Activated T-helper 2 cell treated with anti-CD3 and anti-CD28 coated beads, Interferon-gamma antibody, Interleukin-2, Interleukin-4, amounts not matched to agents 10 μg/mL and 5 μg/mL and 100 μg/mL, durations not matched to agents 14 hours and 24 hours and 36 hours (primary cell): ENCODE data around the gene CELF4. TPM values are rescaled to one million over a fixed set of nuclear protein-coding genes. Genes with fewer than 3 reads are reported as not detected.

Experiments used
- DNase-seq: peaks from one replicate; pipeline ENCODE4 v3.0.0; 2021; ENCODE audit warnings: low spot score
- H3K27ac Mint-ChIP-seq: one replicate; pipeline ENCODE4 v1.8.0; 2021; ENCODE audit warnings: mixed read lengths
- H3K27me3 Mint-ChIP-seq: one replicate; pipeline ENCODE4 v1.8.0; 2021; ENCODE audit warnings: low read depth, mixed read lengths
- H3K36me3 Mint-ChIP-seq: one replicate; pipeline ENCODE4 v1.8.0; 2021; ENCODE audit warnings: low read depth, mixed read lengths
- H3K4me1 Mint-ChIP-seq: one replicate; pipeline ENCODE4 v1.8.0; 2021; ENCODE audit warnings: low read depth, mixed read lengths
- H3K4me3 Mint-ChIP-seq: one replicate; pipeline ENCODE4 v1.8.0; 2021; ENCODE audit warnings: low read depth, mild to moderate bottlenecking, moderate library complexity, mixed read lengths
- H3K9me3 Mint-ChIP-seq: one replicate; pipeline ENCODE4 v1.8.0; 2021; ENCODE audit warnings: mixed read lengths
- intact Hi-C: fragments of 100-400 bp; cut with micrococcal nuclease; formaldehyde crosslinking; loops from one replicate; pipeline ENCODE4 v1.15.1; 2023
- total RNA-seq: library from RNA; stranded (reverse); gene quantifications from 2 replicates; pipeline ENCODE4 v1.2.3, GENCODE V29; 2022

The CELF4 gene
- total RNA-seq, 1 donor from 2014 or later: not detected

- Mint-ChIP-seq H3K4me1 (no peaks in the 10 kb centered on the region), H3K4me3 (no peak overlapping the region), H3K36me3 (no peaks in the 10 kb centered on the region), H3K27ac (no peak overlapping the region), H3K9me3 (no peaks in the 10 kb centered on the region), H3K27me3 (no peaks in the 10 kb centered on the region)
- DNase-seq: no peak
- intact Hi-C loops: no loop called here
Observed at GRCh38 chr18:37316468-37316867, 249.1 kb downstream of the CELF4 start.

- no peaks in the 10 kb centered on the region for H3K27me3 Mint-ChIP-seq
- no peak overlapping the region for H3K27ac Mint-ChIP-seq
- no peaks in the 10 kb centered on the region for H3K9me3 Mint-ChIP-seq
- H3K4me3 Mint-ChIP-seq: no peak overlapping the region
- no peak for DNase-seq
- intact Hi-C loops: no loop called here
- no peaks in the 10 kb centered on the region for H3K4me1 Mint-ChIP-seq
- no peaks in the 10 kb centered on the region for H3K36me3 Mint-ChIP-seq
Observed at GRCh38 chr18:37315935-37316334, 249.7 kb downstream of the CELF4 start.

- H3K4me1 Mint-ChIP-seq: no peaks in the 10 kb centered on the region
- H3K27ac Mint-ChIP-seq: no peak overlapping the region
- no peaks in the 10 kb centered on the region for H3K36me3 Mint-ChIP-seq
- no peaks in the 10 kb centered on the region for H3K9me3 Mint-ChIP-seq
- intact Hi-C loops: no loop called here
- H3K4me3 Mint-ChIP-seq: no peak overlapping the region
- H3K27me3 Mint-ChIP-seq: no peaks in the 10 kb centered on the region
- no peak for DNase-seq
Observed at GRCh38 chr18:37314534-37314933, 251.1 kb downstream of the CELF4 start.

GRCh38 chr18:37313624-37314023 is 252.0 kb downstream of the CELF4 start:
- DNase-seq: no peak
- intact Hi-C loops: no loop called here

GRCh38 chr18:37309861-37310260 is 255.7 kb downstream of the CELF4 start:
- no peak overlapping the region for H3K4me3 Mint-ChIP-seq
- no peaks in the 10 kb centered on the region for H3K9me3 Mint-ChIP-seq
- no peak overlapping the region for H3K27ac Mint-ChIP-seq
- H3K27me3 Mint-ChIP-seq: no peaks in the 10 kb centered on the region
- no peak for DNase-seq
- no peaks in the 10 kb centered on the region for H3K36me3 Mint-ChIP-seq
- intact Hi-C loops: no loop called here
- no peaks in the 10 kb centered on the region for H3K4me1 Mint-ChIP-seq

More at GRCh38 chr18:37313624-37314023, 252.0 kb downstream of the CELF4 start:
- H3K27ac Mint-ChIP-seq: no peak overlapping the region
- no peaks in the 10 kb centered on the region for H3K27me3 Mint-ChIP-seq
- H3K36me3 Mint-ChIP-seq: no peaks in the 10 kb centered on the region
- H3K4me3 Mint-ChIP-seq: no peak overlapping the region
- no peaks in the 10 kb centered on the region for H3K9me3 Mint-ChIP-seq
- H3K4me1 Mint-ChIP-seq: no peaks in the 10 kb centered on the region

- intact Hi-C loops: no loop called here
- H3K36me3 Mint-ChIP-seq: no peaks in the 10 kb centered on the region
- no peak overlapping the region for H3K27ac Mint-ChIP-seq
- H3K4me3 Mint-ChIP-seq: no peak overlapping the region
- H3K9me3 Mint-ChIP-seq: no peaks in the 10 kb centered on the region
- H3K4me1 Mint-ChIP-seq: no peaks in the 10 kb centered on the region
- H3K27me3 Mint-ChIP-seq: no peaks in the 10 kb centered on the region
- no peak for DNase-seq
Observed at GRCh38 chr18:37309059-37309458, 256.5 kb downstream of the CELF4 start.

GRCh38 chr18:37307181-37307580 is 258.4 kb downstream of the CELF4 start:
- intact Hi-C loops: no loop called here
- no peak for DNase-seq
- no peaks in the 10 kb centered on the region for H3K27me3 Mint-ChIP-seq
- no peaks in the 10 kb centered on the region for H3K36me3 Mint-ChIP-seq
- no peaks in the 10 kb centered on the region for H3K9me3 Mint-ChIP-seq
- no peak overlapping the region for H3K4me3 Mint-ChIP-seq
- no peaks in the 10 kb centered on the region for H3K4me1 Mint-ChIP-seq
- H3K27ac Mint-ChIP-seq: no peak overlapping the region

- Mint-ChIP-seq H3K4me1 (no peaks in the 10 kb centered on the region), H3K27me3 (no peaks in the 10 kb centered on the region), H3K36me3 (no peaks in the 10 kb centered on the region), H3K27ac (no peak overlapping the region), H3K4me3 (no peak overlapping the region), H3K9me3 (no peaks in the 10 kb centered on the region)
- no peak for DNase-seq
- intact Hi-C loops: no loop called here
Observed at GRCh38 chr18:37306432-37306831, 259.2 kb downstream of the CELF4 start.

GRCh38 chr18:37305066-37305465 is 260.5 kb downstream of the CELF4 start:
- H3K36me3 Mint-ChIP-seq: no peaks in the 10 kb centered on the region
- intact Hi-C loops: no loop called here
- H3K4me1 Mint-ChIP-seq: no peaks in the 10 kb centered on the region
- H3K4me3 Mint-ChIP-seq: no peak overlapping the region
- no peaks in the 10 kb centered on the region for H3K9me3 Mint-ChIP-seq
- no peaks in the 10 kb centered on the region for H3K27me3 Mint-ChIP-seq
- no peak for DNase-seq
- H3K27ac Mint-ChIP-seq: no peak overlapping the region

GRCh38 chr18:37304012-37304680 is 261.5 kb downstream of the CELF4 start:
- H3K27me3 Mint-ChIP-seq: no peaks in the 10 kb centered on the region
- H3K36me3 Mint-ChIP-seq: no peaks in the 10 kb centered on the region
- H3K4me1 Mint-ChIP-seq: no peaks in the 10 kb centered on the region
- no peak overlapping the region for H3K27ac Mint-ChIP-seq
- H3K4me3 Mint-ChIP-seq: no peak overlapping the region
- no peaks in the 10 kb centered on the region for H3K9me3 Mint-ChIP-seq
- intact Hi-C loops: no loop called here
- no peak for DNase-seq

- DNase-seq: no peak
- no peaks in the 10 kb centered on the region for H3K4me1 Mint-ChIP-seq
- intact Hi-C loops: no loop called here
- H3K4me3 Mint-ChIP-seq: no peak overlapping the region
- H3K9me3 Mint-ChIP-seq: no peaks in the 10 kb centered on the region
- H3K36me3 Mint-ChIP-seq: no peaks in the 10 kb centered on the region
- no peak overlapping the region for H3K27ac Mint-ChIP-seq
- no peaks in the 10 kb centered on the region for H3K27me3 Mint-ChIP-seq
Observed at GRCh38 chr18:37303009-37303408, 262.6 kb downstream of the CELF4 start.

GRCh38 chr18:37302519-37302918 is 263.1 kb downstream of the CELF4 start:
- Mint-ChIP-seq H3K36me3 (no peaks in the 10 kb centered on the region), H3K27ac (no peak overlapping the region), H3K4me1 (no peaks in the 10 kb centered on the region), H3K4me3 (no peak overlapping the region), H3K9me3 (no peaks in the 10 kb centered on the region), H3K27me3 (no peaks in the 10 kb centered on the region)
- intact Hi-C loops: no loop called here
- DNase-seq: no peak

- H3K4me3 Mint-ChIP-seq: no peak overlapping the region
- intact Hi-C loops: no loop called here
- H3K27ac Mint-ChIP-seq: no peak overlapping the region
- no peak for DNase-seq
- H3K27me3 Mint-ChIP-seq: no peaks in the 10 kb centered on the region
- no peaks in the 10 kb centered on the region for H3K4me1 Mint-ChIP-seq
- H3K9me3 Mint-ChIP-seq: no peaks in the 10 kb centered on the region
- H3K36me3 Mint-ChIP-seq: no peaks in the 10 kb centered on the region
Observed at GRCh38 chr18:37299471-37300304, 265.9 kb downstream of the CELF4 start.
